ENCODE data around the gene POGLUT3. TPM values are rescaled to one million over a fixed set of nuclear protein-coding genes. Genes with fewer than 3 reads are reported as not detected.

POGLUT3 gene
- polyA plus RNA-seq, 1 experiment = 20.8 TPM

- no peak for TF ChIP-seq CTCF (IDR thresholded peaks at IDR 0.05; ENCODE audit: insufficient read depth, low read depth, low read length)
- DNase-seq (ENCODE audit: low read depth) = no peak
- Histone ChIP-seq H3K4me3 (ENCODE audit: low read depth, low read length) (no peak overlapping the region), H3K36me3 (ENCODE audit: control insufficient read depth, insufficient read depth, low read length) (no peaks in the 10 kb centered on the region), H3K27me3 (ENCODE audit: control insufficient read depth, insufficient read depth, low read length) (no peaks in the 10 kb centered on the region)
- CTCF ChIA-PET = no interaction called here
- POLR2A ChIA-PET = no interaction called here
These were observed 32.2 kb upstream of the POGLUT3 start for GRCh38 chr11:108530426-108530825.

DNA sequence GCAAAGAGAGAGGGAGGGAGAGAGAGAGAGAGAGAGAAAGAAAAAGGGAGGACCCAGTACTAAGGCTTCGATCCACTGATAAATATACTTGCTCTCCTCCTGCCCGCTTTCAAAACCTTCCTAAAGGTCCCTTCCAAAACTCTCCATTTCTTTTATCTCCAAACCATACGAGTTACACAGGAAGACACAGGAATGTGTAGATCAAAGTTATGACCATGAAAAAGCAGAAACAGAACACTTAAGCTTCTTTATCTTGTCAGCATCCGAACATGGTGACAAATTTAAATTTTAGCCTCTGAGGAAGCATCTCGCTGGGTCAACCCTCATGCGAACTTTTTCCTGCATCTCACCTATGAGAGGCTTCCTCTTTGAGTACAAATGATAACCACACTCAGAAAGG is 29.2 kb upstream of the POGLUT3 start:
- POLR2A ChIA-PET = interaction anchor here (0.6 kb wide), 1 partner anchor 673 kb away, joined by 15 read pairs; no protein-coding TSS in a partner anchor
- no peaks in the 10 kb centered on the region for H3K27me3 ChIP-seq (ENCODE audit: control insufficient read depth, insufficient read depth, low read length)
- no peak overlapping the region for H3K4me3 ChIP-seq (ENCODE audit: low read depth, low read length)
- no peaks in the 10 kb centered on the region for H3K36me3 ChIP-seq (ENCODE audit: control insufficient read depth, insufficient read depth, low read length)
- no peak for TF ChIP-seq CTCF (IDR thresholded peaks at IDR 0.05; ENCODE audit: insufficient read depth, low read depth, low read length)
- CTCF ChIA-PET = interaction anchor here (0.6 to 1.2 kb wide), 2 partner anchors 8 to 10 kb away, joined by 3 read pairs; no protein-coding TSS in a partner anchor
- DNase-seq (ENCODE audit: low read depth) = no peak

DNA sequence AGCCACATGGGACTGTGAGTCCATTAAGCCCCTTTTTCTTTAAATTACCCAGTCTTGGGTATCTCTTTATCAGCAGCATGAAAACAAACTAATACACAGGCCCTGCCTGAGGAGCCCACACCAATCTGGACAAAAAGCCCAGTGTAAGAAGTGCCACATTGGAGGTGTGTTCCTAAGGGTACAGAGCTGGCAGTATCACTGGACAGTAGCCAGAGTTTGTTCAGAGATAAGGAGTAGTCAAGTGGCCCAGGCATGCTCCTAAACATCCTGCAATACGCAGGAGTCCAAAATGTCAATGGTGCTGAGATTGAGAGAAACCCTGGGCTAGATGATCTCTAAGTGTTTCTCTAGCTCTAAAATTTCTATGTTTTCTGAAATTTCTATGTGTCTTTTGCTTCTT is 27.0 kb upstream of the POGLUT3 start:
- H3K36me3 ChIP-seq (ENCODE audit: control insufficient read depth, insufficient read depth, low read length) = no peaks in the 10 kb centered on the region
- ChIA-PET POLR2A (no interaction called here), CTCF (interaction anchor here (0.6 kb wide), 1 partner anchor 244 kb away, joined by 3 read pairs; no protein-coding TSS in a partner anchor)
- H3K4me3 ChIP-seq (ENCODE audit: low read depth, low read length) = no peak overlapping the region
- DNase-seq (ENCODE audit: low read depth) = no peak
- TF ChIP-seq CTCF (IDR thresholded peaks at IDR 0.05; ENCODE audit: insufficient read depth, low read depth, low read length) = no peak
- H3K27me3 ChIP-seq (ENCODE audit: control insufficient read depth, insufficient read depth, low read length) = no peaks in the 10 kb centered on the region

DNA sequence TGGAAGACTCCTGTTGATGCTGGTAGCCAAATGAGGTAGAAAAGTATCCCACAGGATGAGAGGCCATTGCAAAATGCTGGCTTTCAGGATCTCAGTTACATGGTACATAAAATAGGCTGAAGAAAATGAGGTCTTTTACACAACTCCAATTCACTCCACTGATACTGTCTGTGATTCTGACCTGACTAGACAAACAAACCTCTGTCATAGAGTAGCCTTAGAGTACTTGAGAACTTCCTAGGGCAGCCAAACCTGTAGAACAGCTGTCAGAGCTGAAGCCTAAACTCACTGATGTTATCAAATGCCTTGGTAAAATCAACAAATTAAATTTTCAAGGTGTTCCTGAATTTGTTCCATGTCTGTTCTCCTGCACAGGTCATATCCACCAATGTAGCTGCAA is 26.2 kb upstream of the POGLUT3 start:
- CTCF ChIA-PET = no interaction called here
- no peak for TF ChIP-seq CTCF (IDR thresholded peaks at IDR 0.05; ENCODE audit: insufficient read depth, low read depth, low read length)
- no peaks in the 10 kb centered on the region for H3K36me3 ChIP-seq (ENCODE audit: control insufficient read depth, insufficient read depth, low read length)
- H3K27me3 ChIP-seq (ENCODE audit: control insufficient read depth, insufficient read depth, low read length) = no peaks in the 10 kb centered on the region
- POLR2A ChIA-PET = no interaction called here
- H3K4me3 ChIP-seq (ENCODE audit: low read depth, low read length) = no peak overlapping the region
- DNase-seq (ENCODE audit: low read depth) = no peak

DNA sequence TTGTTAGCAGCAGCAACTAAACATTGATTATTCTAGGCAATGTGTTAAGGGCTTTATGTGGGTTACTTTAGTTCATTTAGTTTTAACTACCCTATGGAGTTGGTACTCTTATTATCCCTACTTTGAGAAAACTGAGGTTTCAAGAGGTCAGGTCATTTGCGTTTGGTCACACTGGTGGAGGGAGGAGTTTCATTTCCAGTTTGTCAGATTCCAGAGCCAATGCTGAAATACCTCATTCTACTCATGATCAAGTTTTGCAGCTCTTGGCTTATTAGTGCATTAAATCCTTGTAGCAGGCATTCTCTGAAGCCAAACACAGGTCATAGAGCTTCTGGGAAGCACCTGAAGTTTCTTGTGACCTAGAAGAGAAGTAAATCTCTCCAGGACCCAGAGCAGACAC is 24.1 kb upstream of the POGLUT3 start:
- CTCF ChIA-PET = no interaction called here
- DNase-seq (ENCODE audit: low read depth) = no peak
- H3K36me3 ChIP-seq (ENCODE audit: control insufficient read depth, insufficient read depth, low read length) = no peaks in the 10 kb centered on the region
- H3K4me3 ChIP-seq (ENCODE audit: low read depth, low read length) = no peak overlapping the region
- no peaks in the 10 kb centered on the region for H3K27me3 ChIP-seq (ENCODE audit: control insufficient read depth, insufficient read depth, low read length)
- POLR2A ChIA-PET = no interaction called here
- TF ChIP-seq CTCF (IDR thresholded peaks at IDR 0.05; ENCODE audit: insufficient read depth, low read depth, low read length) = no peak

All from BJ (cell line).